HG03354 (cell line): ENCODE measurements around the gene DDX41.
"Not testable (repeated sequence)": the region's sequence is repeated elsewhere in the genome, so short reads cannot be mapped to it uniquely, and the experiment has no call there.

Experiments
- ATAC-seq: cut with Tn5 transposase; IDR thresholded peaks from one replicate; pipeline ENCODE4 v1.9.1; 2021; ENCODE audit warnings: mild to moderate bottlenecking; ENCODE audit not compliant: unreplicated experiment, poor library complexity, severe bottlenecking

The DDX41 gene

GRCh38 chr5:177489119-177489716 lies 27.5 kb downstream of the DDX41 start:
- no peak for ATAC-seq

DNA sequence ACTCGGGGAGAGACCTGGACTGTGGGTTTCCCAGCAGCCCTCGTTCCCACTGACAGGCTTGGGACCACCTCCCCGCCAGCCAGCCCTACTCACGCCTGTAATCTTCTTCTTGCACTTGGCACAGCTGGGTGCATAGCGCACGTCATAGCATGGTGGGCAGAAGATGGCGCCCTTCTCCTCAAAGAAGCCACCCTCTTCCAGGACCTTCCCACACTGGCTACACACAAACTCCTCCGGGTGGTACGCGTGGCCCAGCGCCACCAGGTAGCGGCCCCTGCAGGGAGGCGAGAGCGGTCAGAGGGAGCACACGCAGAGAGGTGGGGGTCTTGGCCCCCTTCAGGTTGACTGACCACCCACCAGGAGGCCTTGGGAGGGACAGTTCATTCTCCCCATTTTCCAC lies 28.8 kb downstream of the DDX41 start:
- no peak for ATAC-seq

- ATAC-seq = no peak
Observed at GRCh38 chr5:177487144-177487543, 29.6 kb downstream of the DDX41 start.

DNA sequence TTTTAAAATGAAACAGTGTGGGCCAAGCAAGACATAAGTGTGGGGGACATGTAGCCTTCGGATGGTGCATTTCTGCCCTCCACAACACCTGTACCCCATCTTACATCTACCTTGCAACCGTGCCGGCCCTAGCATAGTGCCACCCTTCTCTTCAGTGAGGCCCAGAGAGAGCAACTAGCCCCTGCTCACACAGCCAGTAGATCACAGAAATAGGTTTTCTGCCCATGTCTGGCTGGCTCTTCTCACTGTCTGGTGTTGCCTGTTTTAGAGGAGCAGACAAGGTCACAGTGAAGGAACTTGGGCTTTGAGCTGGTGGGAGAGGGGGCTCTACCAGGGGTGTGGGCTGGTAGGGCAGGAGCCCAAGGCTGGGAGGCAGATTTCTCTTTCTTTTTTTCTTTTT lies 30.5 kb downstream of the DDX41 start:
- no peak for ATAC-seq

DNA sequence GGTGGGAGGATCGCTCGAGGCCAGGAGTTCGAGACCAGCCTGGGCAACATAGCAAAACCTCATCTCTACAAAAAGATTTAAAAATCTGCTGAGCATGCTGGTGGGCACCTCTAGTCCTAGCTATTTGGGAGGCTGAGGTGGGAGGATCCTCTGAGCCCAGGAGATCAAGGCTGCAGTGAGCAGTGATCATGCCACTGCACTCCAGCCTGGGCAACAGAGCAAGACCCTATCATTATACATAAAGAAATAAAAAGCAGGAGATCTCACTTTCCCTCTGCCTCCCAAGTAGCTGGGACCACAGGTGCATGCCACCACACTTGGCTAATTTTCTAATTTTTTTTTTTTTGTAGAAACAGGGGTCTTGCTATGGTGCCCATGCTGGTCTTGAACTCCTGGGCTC lies 31.0 kb downstream of the DDX41 start:
- not testable (repeated sequence) for ATAC-seq

GRCh38 chr5:177484902-177485549 lies 31.7 kb downstream of the DDX41 start:
- ATAC-seq = no peak

GRCh38 chr5:177483994-177484901 lies 32.5 kb downstream of the DDX41 start:
- ATAC-seq = no peak

GRCh38 chr5:177483042-177483441 lies 33.7 kb downstream of the DDX41 start:
- no peak for ATAC-seq

DNA sequence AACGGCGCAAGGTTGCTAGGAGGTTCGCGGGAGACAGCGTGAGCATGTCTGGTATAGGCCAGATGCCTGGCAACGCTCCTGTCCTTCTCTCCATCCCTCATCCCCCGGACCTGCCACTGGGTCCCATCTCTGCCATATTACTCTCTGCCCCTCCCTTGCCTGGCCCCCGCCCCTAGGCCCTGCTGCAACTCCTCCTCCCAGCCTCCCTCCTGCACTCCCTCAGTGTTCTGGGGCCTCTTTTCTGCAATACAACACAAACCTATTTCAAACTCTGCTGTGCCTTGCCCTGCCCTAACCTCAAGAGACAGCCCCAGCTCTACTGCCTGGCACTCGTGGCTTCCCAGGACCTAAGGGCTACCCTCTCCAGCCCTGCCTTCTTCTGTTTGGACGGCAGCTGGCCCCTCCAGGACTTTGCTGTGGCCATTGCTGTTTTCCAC lies 34.4 kb downstream of the DDX41 start:
- ATAC-seq = no peak

GRCh38 chr5:177479774-177480173 lies 37.0 kb downstream of the DDX41 start:
- no peak for ATAC-seq

DNA sequence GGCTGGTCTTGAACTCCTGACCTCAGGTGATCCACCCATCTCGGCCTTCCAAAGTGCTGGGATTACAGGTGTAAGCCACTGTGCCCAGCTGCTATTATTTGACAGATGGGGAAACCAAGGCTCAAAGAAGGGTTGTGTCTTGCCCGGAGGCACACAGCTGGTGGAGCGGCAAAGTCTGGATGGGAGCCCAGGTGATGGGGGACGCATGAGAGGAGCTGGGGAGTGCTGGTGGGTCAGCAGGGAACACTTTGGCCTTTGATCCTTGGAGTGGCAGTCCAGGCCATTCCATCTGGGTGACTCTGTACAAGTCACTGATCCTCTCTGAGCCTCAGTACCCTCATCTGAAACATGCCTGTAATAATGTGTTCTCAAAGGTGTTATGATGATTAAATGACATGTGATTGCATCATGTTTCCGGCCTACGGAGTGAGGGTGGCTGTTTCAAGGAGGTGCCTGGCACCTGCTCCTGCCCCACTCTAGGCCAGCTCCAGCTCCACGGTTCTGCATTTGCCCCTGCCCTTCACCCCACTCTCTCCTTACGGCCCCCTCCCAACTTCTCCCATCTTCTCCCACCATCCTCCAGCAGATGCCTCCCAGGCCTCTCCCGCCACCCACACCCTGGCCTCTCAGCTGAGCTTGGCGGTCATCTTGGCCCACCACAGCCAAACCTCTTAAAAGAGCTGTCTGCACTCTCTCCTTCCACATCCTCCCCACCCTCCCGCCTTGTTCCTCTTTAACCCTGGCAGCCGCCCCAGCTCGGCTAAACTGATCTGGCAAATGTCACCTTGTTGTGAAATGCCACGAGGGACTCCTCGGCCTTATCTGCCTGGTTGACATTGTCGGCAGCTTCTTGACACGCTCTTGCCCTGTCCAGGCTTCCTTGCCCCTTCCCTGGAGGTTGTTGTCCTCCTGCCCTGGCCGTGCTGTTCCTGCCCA lies 37.8 kb downstream of the DDX41 start:
- ATAC-seq = no peak

- no peak for ATAC-seq
Observed at GRCh38 chr5:177477701-177478477, 38.9 kb downstream of the DDX41 start.

GRCh38 chr5:177476531-177477233 lies 40.1 kb downstream of the DDX41 start:
- ATAC-seq = no peak

- no peak for ATAC-seq
Observed at GRCh38 chr5:177475563-177476427, 41.0 kb downstream of the DDX41 start.

DNA sequence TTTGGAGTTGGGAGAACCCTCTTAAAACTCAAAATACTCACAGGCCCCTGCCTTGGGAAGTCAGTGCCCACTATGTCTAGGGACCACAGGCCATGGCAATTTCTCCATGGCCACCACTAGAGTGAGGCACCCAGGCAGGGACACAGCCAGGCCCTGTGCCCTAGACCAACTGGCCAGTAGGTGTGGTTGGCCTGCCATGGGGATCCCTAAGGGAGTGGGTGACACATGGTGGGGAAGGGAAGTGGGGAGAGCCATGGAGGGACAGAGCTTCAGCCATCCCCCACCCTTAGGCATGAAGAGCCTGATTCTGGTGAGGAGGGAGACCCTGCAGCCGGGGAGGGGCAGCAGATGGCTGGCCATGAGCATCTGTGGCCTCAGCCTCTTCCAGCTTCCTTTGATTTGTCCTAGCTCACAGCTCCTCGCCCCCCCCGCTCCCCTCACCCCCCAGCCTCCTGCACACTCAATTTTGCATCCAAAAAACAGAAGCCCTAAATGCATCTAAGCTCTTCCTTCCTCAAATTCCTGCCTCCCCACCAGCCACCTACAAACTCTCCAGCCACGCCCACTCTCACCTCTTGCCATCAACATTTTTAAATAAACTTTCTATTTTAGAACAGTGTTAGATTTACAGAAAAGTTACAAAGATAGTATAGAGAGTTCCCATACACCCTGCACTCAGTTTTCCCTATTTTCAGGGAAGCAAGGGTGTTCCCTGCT lies 41.8 kb downstream of the DDX41 start:
- ATAC-seq = no peak

DNA sequence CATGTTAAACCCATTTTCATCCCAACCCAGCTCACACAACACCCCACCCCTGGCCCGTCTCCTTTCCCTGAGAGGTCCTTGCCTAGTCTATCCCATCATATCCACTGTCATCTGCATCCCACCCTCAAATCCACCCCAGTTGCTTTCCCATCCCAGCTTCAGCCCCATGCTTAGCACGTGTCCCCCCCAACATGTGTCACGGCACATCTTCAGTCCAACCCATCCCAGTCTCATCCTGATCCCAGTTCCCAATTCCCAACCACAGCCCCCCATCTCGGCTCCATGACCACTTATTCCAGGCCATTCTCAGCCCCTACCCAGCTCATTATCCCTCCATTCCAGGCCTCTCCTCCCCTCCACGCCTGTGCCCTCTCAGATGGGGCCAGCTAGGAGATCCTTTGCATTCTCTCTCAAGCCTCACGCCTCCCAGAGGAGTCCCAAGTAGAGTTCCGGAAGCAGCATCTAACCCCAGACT lies 42.7 kb downstream of the DDX41 start:
- no peak for ATAC-seq
